GM23248 (cell line): ENCODE data around the gene STK17A. TPM values are rescaled to one million over a fixed set of nuclear protein-coding genes. Genes with fewer than 3 reads are reported as not detected.

Experiments
- DNase-seq: peaks from one replicate; pipeline ENCODE4 v3.0.0-alpha.2; 2015
- H2AFZ ChIP-seq: fragments of 200-600 bp; sonication (generic); 2 replicates; pipeline ENCODE4 v1.6.1; 2016; ENCODE audit warnings: antibody characterized with exemption
- H3F3A ChIP-seq: fragments of 200-600 bp; sonication (generic); 2 replicates; pipeline ENCODE4 v1.6.1; 2016; ENCODE audit warnings: mild to moderate bottlenecking, antibody characterized with exemption, mixed run types; ENCODE audit not compliant: insufficient read depth
- H3K27ac ChIP-seq: fragments of 200-600 bp; sonication (generic); 2 replicates; pipeline ENCODE4 v1.5.1; 2016; ENCODE audit warnings: mild to moderate bottlenecking
- H3K27me3 ChIP-seq: fragments of 200-600 bp; sonication (generic); replicated peaks from 2 replicates; pipeline ENCODE4 v1.6.1; 2016; ENCODE audit warnings: mild to moderate bottlenecking; ENCODE audit not compliant: insufficient read depth
- H3K36me3 ChIP-seq: fragments of 200-600 bp; sonication (generic); 2 replicates; pipeline ENCODE4 v1.6.1; 2016; ENCODE audit warnings: low read depth, mild to moderate bottlenecking
- H3K4me1 ChIP-seq: fragments of 200-600 bp; sonication (generic); 2 replicates; pipeline ENCODE4 v1.6.1; 2016; ENCODE audit warnings: mild to moderate bottlenecking; ENCODE audit not compliant: insufficient read depth
- H3K4me2 ChIP-seq: fragments of 200-600 bp; sonication (generic); one replicate; pipeline ENCODE4 v1.6.1; 2016; ENCODE audit warnings: mild to moderate bottlenecking; ENCODE audit not compliant: unreplicated experiment
- H3K4me3 ChIP-seq: fragments of 200-600 bp; sonication (generic); 2 replicates; pipeline ENCODE4 v1.5.1; 2016; ENCODE audit warnings: mild to moderate bottlenecking
- H3K79me2 ChIP-seq: fragments of 200-600 bp; sonication (generic); 2 replicates; pipeline ENCODE4 v1.6.1; 2016; ENCODE audit warnings: mild to moderate bottlenecking; ENCODE audit not compliant: insufficient read depth
- H3K9ac ChIP-seq: fragments of 200-600 bp; sonication (generic); 2 replicates; pipeline ENCODE4 v1.6.1; 2016; ENCODE audit warnings: mild to moderate bottlenecking
- H3K9me2 ChIP-seq: fragments of 200-600 bp; sonication (generic); 2 replicates; pipeline ENCODE4 v1.6.1; 2016; ENCODE audit warnings: mixed run types, mild to moderate bottlenecking, moderate library complexity; ENCODE audit not compliant: insufficient read depth
- H3K9me3 ChIP-seq: fragments of 200-600 bp; sonication (generic); one replicate; pipeline ENCODE4 v1.6.1; 2017; ENCODE audit warnings: low read depth
- H4K20me1 ChIP-seq: fragments of 200-600 bp; sonication (generic); 2 replicates; pipeline ENCODE4 v1.6.0; 2016; ENCODE audit not compliant: insufficient read depth
- EZH2 ChIP-seq: fragments of 200-600 bp; sonication (generic); IDR thresholded peaks from 2 replicates; pipeline ENCODE4 v1.6.1; 2018; ENCODE audit warnings: antibody characterized with exemption, mild to moderate bottlenecking; ENCODE audit not compliant: insufficient read depth, poor library complexity, severe bottlenecking
- EZH2phosphoT487 ChIP-seq: fragments of 200-600 bp; sonication (generic); IDR thresholded peaks from 2 replicates; pipeline ENCODE4 v1.6.1; 2018; ENCODE audit warnings: antibody characterized with exemption, moderate library complexity, mild to moderate bottlenecking, low read depth; ENCODE audit not compliant: insufficient read depth
- whole genome bisulfite sequencing, 2 experiments: methylation state at CpG; one replicate each; pipeline ENCODE4 v1.1.6; 2015 to 2017; ENCODE audit warnings: low lambda C conversion rate in 2 of 2, low coverage in 1 of 2; ENCODE audit errors: missing lambda C conversion rate in 2 of 2; 5-methylcytosine and 5-hydroxymethylcytosine counted together
- in situ Hi-C: fragments of 300-500 bp; cut with MboI; formaldehyde crosslinking; loops from 2 replicates; pipeline ENCODE4 v1.15.0; 2020
- polyA plus RNA-seq: library from polyadenylated mRNA; unstranded; fragments of >200 nt; fragmentation: Nextera tagmentation; extraction: Ambion mirVana; gene quantifications from 2 replicates; pipeline ENCODE4 v1.2.1, GENCODE V29; 2016
- total RNA-seq: library from RNA; depleted of rRNA; stranded (reverse); fragments of >200 nt; shearing (Covaris generic); gene quantifications from 2 replicates; pipeline ENCODE4 v1.2.3, GENCODE V29; 2014

STK17A gene
- total and polyA plus RNA-seq, 2 experiments from 2014 or later, result 102 to 132 TPM

- Histone ChIP-seq H3K9me2 (no peaks in the 10 kb centered on the region), H3K9me3 (no peaks in the 10 kb centered on the region), H3K4me1 (peaks cover 21% of the 10 kb centered on the region), H3K36me3 (no peaks in the 10 kb centered on the region), H3K27ac (no peak overlapping the region), H4K20me1 (no peaks in the 10 kb centered on the region), H3K4me3 (no peak overlapping the region), H3K9ac (no peak overlapping the region), H2AFZ (no peak overlapping the region), H3K79me2 (no peaks in the 10 kb centered on the region), H3K4me2 (no peak overlapping the region), H3K27me3 (no peaks in the 10 kb centered on the region), H3F3A (peaks cover 16% of the 10 kb centered on the region)
- 96 to 97% methylated on average over 6 of the region's 6 CpGs for WGBS, 2 experiments
- TF ChIP-seq EZH2, result no peak
- no peak for TF ChIP-seq EZH2phosphoT487
- DNase-seq, result no peak
- in situ Hi-C loops, result loop anchor here (10.0 to 25.0 kb wide), 2 partner anchors 129 to 262 kb away; no protein-coding TSS in a partner anchor
Observed at GRCh38 chr7:43575506-43575905, 7.4 kb upstream of the STK17A start.

GRCh38 chr7:43576241-43576640 lies 6.7 kb upstream of the STK17A start:
- Histone ChIP-seq H3K27ac (no peak overlapping the region), H3K9me3 (no peaks in the 10 kb centered on the region), H3K79me2 (no peaks in the 10 kb centered on the region), H3K9ac (no peak overlapping the region), H3K27me3 (no peaks in the 10 kb centered on the region), H3K4me1 (peaks cover 16% of the 10 kb centered on the region), H2AFZ (no peak overlapping the region), H3K9me2 (no peaks in the 10 kb centered on the region), H3F3A (peaks cover 12% of the 10 kb centered on the region), H4K20me1 (no peaks in the 10 kb centered on the region), H3K4me3 (no peak overlapping the region), H3K4me2 (no peak overlapping the region), H3K36me3 (no peaks in the 10 kb centered on the region)
- DNase-seq, result no peak
- no peak for TF ChIP-seq EZH2
- TF ChIP-seq EZH2phosphoT487, result no peak
- in situ Hi-C loops, result loop anchor here (10.0 to 25.0 kb wide), 2 partner anchors 129 to 261 kb away; no protein-coding TSS in a partner anchor
- 97 to 99% methylated on average over 3 of the region's 3 CpGs for WGBS, 2 experiments

GRCh38 chr7:43577485-43577951 lies 5.4 kb upstream of the STK17A start:
- no peak for DNase-seq
- 86 to 87% methylated on average over 6 of the region's 6 CpGs for WGBS, 2 experiments
- TF ChIP-seq EZH2phosphoT487 (no peak), EZH2 (no peak)
- Histone ChIP-seq H3K36me3 (no peaks in the 10 kb centered on the region), H3K9ac (no peak overlapping the region), H3K4me1 (peaks cover 10% of the 10 kb centered on the region), H4K20me1 (no peaks in the 10 kb centered on the region), H3F3A (peaks cover 12% of the 10 kb centered on the region; the same call in 1 of the 2 replicates), H3K27me3 (no peaks in the 10 kb centered on the region), H3K9me3 (no peaks in the 10 kb centered on the region), H3K4me2 (no peak overlapping the region), H3K27ac (no peak overlapping the region), H2AFZ (no peak overlapping the region), H3K79me2 (no peaks in the 10 kb centered on the region), H3K4me3 (no peak overlapping the region), H3K9me2 (no peaks in the 10 kb centered on the region)
- in situ Hi-C loops, result loop anchor here (10.0 to 25.0 kb wide), 2 partner anchors 127 to 260 kb away; no protein-coding TSS in a partner anchor

- no peaks in the 10 kb centered on the region for H3K9me2 ChIP-seq
- DNase-seq, result peak; percentile 75
- H3K27me3 ChIP-seq, result no peaks in the 10 kb centered on the region
- TF ChIP-seq EZH2phosphoT487, result no peak
- no peak overlapping the region for H2AFZ ChIP-seq
- H3K9ac ChIP-seq, result peak overlapping the region; percentile 97
- 1 to 3% methylated on average over 36 to 65 of the region's 66 CpGs for WGBS, 2 experiments
- peaks cover 7% of the 10 kb centered on the region; the same call in 1 of the 2 replicates for H4K20me1 ChIP-seq
- peaks cover 34% of the 10 kb centered on the region for H3F3A ChIP-seq
- H3K79me2 ChIP-seq, result peaks cover 56% of the 10 kb centered on the region
- peaks cover 40% of the 10 kb centered on the region for H3K4me1 ChIP-seq
- peak overlapping the region; percentile 98 for H3K4me3 ChIP-seq
- no peaks in the 10 kb centered on the region for H3K36me3 ChIP-seq
- peak overlapping the region; percentile 91 for H3K27ac ChIP-seq
- peak overlapping the region; percentile 86 for H3K4me2 ChIP-seq
- no peaks in the 10 kb centered on the region for H3K9me3 ChIP-seq
- in situ Hi-C loops, result loop anchor here (25.0 kb wide), 1 partner anchor 254 kb away; no protein-coding TSS in a partner anchor
Observed at GRCh38 chr7:43583424-43584194, 701 bp downstream of the STK17A start.
